ENCODE measurements around the gene CROCC2. TPM values are rescaled to one million over a fixed set of nuclear protein-coding genes. Genes with fewer than 3 reads are reported as not detected.

Gene CROCC2
- total and polyA plus RNA-seq, 10 of the 15 experiments (the other 5 are each of a cell fraction or from before 2014, with no cell fraction given) = not detected

DNA sequence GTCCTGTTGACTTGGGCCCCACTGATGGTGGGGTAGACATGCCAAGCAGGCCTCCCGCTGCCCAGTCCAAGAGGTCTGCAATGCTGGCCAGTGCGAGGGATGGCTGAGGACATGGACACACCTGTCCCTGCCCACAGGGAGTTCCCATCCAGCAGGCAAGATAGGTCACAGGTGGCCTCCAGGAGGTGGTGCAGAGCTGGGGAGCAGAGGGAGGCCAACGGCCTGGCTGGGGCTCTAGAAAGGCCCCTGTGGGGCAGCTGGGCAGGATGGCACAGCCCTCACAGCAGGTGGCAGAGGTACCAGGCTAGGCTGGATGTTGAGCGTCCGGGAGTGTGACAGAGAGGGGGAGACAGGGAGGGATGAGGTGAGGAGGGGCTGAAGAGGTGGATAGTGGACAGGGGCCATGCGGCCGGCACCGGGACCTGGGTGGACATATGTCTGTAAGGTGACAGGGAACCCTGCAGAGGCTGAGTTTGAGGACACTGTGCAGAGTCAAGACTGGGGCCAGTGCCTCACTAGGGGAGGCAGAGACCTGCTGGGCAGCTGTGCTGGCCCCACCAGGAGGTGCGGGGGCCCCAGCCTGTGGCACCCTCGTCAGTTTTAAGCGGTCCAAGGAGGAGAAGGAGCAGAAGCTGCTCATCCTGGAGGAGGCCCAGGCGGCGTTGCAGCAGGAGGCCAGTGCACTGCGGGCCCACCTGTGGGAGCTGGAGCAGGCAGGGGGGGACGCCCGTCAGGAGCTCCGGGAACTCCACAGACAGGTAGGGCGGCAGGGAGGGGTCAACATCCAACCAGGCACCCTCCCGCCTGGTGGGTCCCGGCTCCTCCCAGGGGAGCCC lies 58.0 kb downstream of the CROCC2 start (continued):
- TF ChIP-seq HDAC6 (IDR thresholded peaks at IDR 0.05; ENCODE audit: unreplicated experiment) (no peak), HDAC2 (IDR thresholded peaks at IDR 0.05) (no peak), SUZ12 (IDR thresholded peaks at IDR 0.05; ENCODE audit: unreplicated experiment) (no peak), BCL11A (IDR thresholded peaks at IDR 0.05; ENCODE audit: low read depth, low read length) (no peak), BHLHE40 (IDR thresholded peaks at IDR 0.05; ENCODE audit: borderline replicate concordance in 1 of 2, low read depth in 2 of 2, low read length in 1 of 2) (no peak)

DNA sequence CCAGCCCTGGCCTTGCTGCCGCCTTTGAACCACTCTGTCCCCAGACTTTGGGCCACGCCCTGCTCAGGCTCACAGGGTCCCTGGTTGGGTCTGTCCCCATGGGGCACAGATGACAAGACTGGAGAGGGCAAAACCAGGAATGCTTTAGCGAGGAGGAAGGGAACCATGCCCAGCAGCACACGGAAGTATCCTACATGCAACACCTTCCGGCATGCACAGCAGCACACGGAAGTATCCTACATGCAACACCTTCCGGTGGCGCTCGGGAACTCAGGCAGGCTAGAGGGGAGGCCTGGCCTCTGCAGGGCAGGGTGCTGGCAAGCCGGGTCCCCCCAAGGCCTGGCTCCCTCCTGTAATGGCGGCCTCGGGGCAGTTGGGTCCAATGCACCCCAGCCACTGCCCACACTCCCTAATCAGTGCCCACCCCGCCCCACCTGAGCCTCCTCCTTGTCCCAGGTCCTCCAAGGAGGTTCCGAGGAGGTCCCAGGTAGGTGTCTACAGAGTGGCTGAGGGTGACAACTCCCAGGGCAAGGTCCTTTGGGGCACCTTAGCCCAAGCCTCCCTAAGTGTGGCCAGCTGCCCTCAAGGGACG lies 58.7 kb downstream of the CROCC2 start:
- H2AFZ ChIP-seq (ENCODE audit: control insufficient read depth, low read depth, low read length) = no peak overlapping the region
- intact Hi-C loops (cut with micrococcal nuclease; ENCODE audit: unreplicated experiment) = no loop called here
- no peak overlapping the region for H3K4me2 ChIP-seq (ENCODE audit: control insufficient read depth, insufficient read depth)
- H3K79me2 ChIP-seq (ENCODE audit: control insufficient read depth, insufficient read depth, low read length) = no peaks in the 10 kb centered on the region
- DNase-seq (ENCODE audit: low read depth, low spot score) = no peak
- WGBS (ENCODE audit: insufficient coverage, insufficient replicate concordance, low lambda C conversion rate, missing lambda C conversion rate) = 46% methylated on average over 15 of the region's 15 CpGs
- ChIA-PET SMC1A (ENCODE audit: uncharacterized antibody, unreplicated experiment) (no interaction called here), CTCF (no interaction called here), RAD21 (ENCODE audit: unreplicated experiment) (no interaction called here), POLR2A (no interaction called here)
- H3K36me3 ChIP-seq (ENCODE audit: control insufficient read depth in 2 of 2, insufficient read depth in 2 of 2, low read length in 1 of 2) = no peaks in the 10 kb centered on the region
- FAIRE-seq = no peak
- no peaks in the 10 kb centered on the region for H3K4me1 ChIP-seq (ENCODE audit: control insufficient read depth, insufficient read depth, low read length)
- no peaks in the 10 kb centered on the region for H3K9me3 ChIP-seq (replicated peaks; ENCODE audit: control insufficient read depth, insufficient read depth, low read length)
- H3K27ac ChIP-seq (ENCODE audit: control insufficient read depth, insufficient read depth) = no peak overlapping the region
- in situ Hi-C loops (cut with MboI) = no loop called here
- BruUV-seq (replicated peaks) = no TSS peak
- no peak overlapping the region for H3K9ac ChIP-seq (ENCODE audit: control insufficient read depth, insufficient read depth, low read length)
- no peaks in the 10 kb centered on the region; a peak in 1 of 4 replicates for H3K27me3 ChIP-seq (replicated peaks in 1 of 2; ENCODE audit: control insufficient read depth in 2 of 2, insufficient read depth in 2 of 2, low read length in 1 of 2)
- no peak overlapping the region for H3K4me3 ChIP-seq
- no peak for ATAC-seq
- H4K20me1 ChIP-seq (ENCODE audit: control insufficient read depth, insufficient read depth) = no peaks in the 10 kb centered on the region
- TF ChIP-seq, protein P1, sequence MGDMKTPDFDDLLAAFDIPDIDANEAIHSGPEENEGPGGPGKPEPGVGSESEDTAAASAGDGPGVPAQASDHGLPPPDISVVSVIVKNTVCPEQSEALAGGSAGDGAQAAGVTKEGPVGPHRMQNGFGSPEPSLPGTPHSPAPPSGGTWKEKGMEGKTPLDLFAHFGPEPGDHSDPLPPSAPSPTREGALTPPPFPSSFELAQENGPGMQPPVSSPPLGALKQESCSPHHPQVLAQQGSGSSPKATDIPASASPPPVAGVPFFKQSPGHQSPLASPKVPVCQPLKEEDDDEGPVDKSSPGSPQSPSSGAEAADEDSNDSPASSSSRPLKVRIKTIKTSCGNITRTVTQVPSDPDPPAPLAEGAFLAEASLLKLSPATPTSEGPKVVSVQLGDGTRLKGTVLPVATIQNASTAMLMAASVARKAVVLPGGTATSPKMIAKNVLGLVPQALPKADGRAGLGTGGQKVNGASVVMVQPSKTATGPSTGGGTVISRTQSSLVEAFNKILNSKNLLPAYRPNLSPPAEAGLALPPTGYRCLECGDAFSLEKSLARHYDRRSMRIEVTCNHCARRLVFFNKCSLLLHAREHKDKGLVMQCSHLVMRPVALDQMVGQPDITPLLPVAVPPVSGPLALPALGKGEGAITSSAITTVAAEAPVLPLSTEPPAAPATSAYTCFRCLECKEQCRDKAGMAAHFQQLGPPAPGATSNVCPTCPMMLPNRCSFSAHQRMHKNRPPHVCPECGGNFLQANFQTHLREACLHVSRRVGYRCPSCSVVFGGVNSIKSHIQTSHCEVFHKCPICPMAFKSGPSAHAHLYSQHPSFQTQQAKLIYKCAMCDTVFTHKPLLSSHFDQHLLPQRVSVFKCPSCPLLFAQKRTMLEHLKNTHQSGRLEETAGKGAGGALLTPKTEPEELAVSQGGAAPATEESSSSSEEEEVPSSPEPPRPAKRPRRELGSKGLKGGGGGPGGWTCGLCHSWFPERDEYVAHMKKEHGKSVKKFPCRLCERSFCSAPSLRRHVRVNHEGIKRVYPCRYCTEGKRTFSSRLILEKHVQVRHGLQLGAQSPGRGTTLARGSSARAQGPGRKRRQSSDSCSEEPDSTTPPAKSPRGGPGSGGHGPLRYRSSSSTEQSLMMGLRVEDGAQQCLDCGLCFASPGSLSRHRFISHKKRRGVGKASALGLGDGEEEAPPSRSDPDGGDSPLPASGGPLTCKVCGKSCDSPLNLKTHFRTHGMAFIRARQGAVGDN (IDR thresholded peaks at IDR 0.05) = no peak
- TF ChIP-seq SUZ12 (IDR thresholded peaks at IDR 0.05; ENCODE audit: unreplicated experiment) (no peak), SMAD5 (IDR thresholded peaks at IDR 0.05; ENCODE audit: low read depth) (no peak), MEF2B (IDR thresholded peaks at IDR 0.05; ENCODE audit: partially characterized antibody, poor library complexity, severe bottlenecking) (no peak), SMAD1 (IDR thresholded peaks at IDR 0.05; ENCODE audit: low read depth, partially characterized antibody) (no peak), ZNF622 (IDR thresholded peaks at IDR 0.05) (no peak), CBFB (IDR thresholded peaks at IDR 0.05; ENCODE audit: low read depth) (no peak)
- TF ChIP-seq, protein P2, sequence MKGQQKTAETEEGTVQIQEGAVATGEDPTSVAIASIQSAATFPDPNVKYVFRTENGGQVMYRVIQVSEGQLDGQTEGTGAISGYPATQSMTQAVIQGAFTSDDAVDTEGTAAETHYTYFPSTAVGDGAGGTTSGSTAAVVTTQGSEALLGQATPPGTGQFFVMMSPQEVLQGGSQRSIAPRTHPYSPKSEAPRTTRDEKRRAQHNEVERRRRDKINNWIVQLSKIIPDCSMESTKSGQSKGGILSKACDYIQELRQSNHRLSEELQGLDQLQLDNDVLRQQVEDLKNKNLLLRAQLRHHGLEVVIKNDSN (IDR thresholded peaks at IDR 0.05; ENCODE audit: borderline replicate concordance, extremely low read length, insufficient read depth, low read depth, low read length) = no peak
- TF ChIP-seq, protein P3, sequence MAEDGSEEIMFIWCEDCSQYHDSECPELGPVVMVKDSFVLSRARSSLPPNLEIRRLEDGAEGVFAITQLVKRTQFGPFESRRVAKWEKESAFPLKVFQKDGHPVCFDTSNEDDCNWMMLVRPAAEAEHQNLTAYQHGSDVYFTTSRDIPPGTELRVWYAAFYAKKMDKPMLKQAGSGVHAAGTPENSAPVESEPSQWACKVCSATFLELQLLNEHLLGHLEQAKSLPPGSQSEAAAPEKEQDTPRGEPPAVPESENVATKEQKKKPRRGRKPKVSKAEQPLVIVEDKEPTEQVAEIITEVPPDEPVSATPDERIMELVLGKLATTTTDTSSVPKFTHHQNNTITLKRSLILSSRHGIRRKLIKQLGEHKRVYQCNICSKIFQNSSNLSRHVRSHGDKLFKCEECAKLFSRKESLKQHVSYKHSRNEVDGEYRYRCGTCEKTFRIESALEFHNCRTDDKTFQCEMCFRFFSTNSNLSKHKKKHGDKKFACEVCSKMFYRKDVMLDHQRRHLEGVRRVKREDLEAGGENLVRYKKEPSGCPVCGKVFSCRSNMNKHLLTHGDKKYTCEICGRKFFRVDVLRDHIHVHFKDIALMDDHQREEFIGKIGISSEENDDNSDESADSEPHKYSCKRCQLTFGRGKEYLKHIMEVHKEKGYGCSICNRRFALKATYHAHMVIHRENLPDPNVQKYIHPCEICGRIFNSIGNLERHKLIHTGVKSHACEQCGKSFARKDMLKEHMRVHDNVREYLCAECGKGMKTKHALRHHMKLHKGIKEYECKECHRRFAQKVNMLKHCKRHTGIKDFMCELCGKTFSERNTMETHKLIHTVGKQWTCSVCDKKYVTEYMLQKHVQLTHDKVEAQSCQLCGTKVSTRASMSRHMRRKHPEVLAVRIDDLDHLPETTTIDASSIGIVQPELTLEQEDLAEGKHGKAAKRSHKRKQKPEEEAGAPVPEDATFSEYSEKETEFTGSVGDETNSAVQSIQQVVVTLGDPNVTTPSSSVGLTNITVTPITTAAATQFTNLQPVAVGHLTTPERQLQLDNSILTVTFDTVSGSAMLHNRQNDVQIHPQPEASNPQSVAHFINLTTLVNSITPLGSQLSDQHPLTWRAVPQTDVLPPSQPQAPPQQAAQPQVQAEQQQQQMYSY (CRISPR knock-in tag; IDR thresholded peaks at IDR 0.05) = no peak

Data from GM12878 (cell line).